H9 (cell line): ENCODE data around the gene CHIT1. TPM values are rescaled to one million over a fixed set of nuclear protein-coding genes. Genes with fewer than 3 reads are reported as not detected.

Source experiments
- DNase-seq: peaks from one replicate; pipeline ENCODE4 v3.0.0-alpha.2; 2017
- H2AFZ ChIP-seq: one replicate; pipeline ENCODE4 v1.6.1; 2013; ENCODE audit warnings: mild to moderate bottlenecking, low read length, control low read depth, moderate library complexity
- H2AK5ac ChIP-seq: 2 replicates; pipeline ENCODE4 v1.6.1; 2013; ENCODE audit warnings: low read length, control low read depth, mixed read lengths; ENCODE audit not compliant: insufficient read length
- H2BK120ac ChIP-seq: one replicate; pipeline ENCODE4 v1.6.1; 2013; ENCODE audit warnings: low read depth, mild to moderate bottlenecking, low read length, control low read depth, inconsistent platforms; ENCODE audit not compliant: poor library complexity, severe bottlenecking
- H2BK12ac ChIP-seq: 2 replicates; pipeline ENCODE4 v1.6.1; 2013; ENCODE audit warnings: low read length, control low read depth, mixed read lengths, low read depth; ENCODE audit not compliant: insufficient read length
- H2BK15ac ChIP-seq: 2 replicates; pipeline ENCODE4 v1.6.1; 2013; ENCODE audit warnings: low read depth, low read length, control low read depth
- H2BK20ac ChIP-seq: one replicate; pipeline ENCODE4 v1.6.1; 2013; ENCODE audit warnings: low read depth, mild to moderate bottlenecking, low read length, control low read depth, inconsistent platforms; ENCODE audit not compliant: poor library complexity, severe bottlenecking
- H2BK5ac ChIP-seq: 2 replicates; pipeline ENCODE4 v1.6.1; 2013; ENCODE audit warnings: low read length, control low read depth, mixed read lengths; ENCODE audit not compliant: insufficient read length
- H3K14ac ChIP-seq: 2 replicates; pipeline ENCODE4 v1.6.1; 2013; ENCODE audit warnings: low read length, control low read depth; ENCODE audit not compliant: insufficient read depth
- H3K18ac ChIP-seq: 2 replicates; pipeline ENCODE4 v1.6.1; 2013; ENCODE audit warnings: low read depth, mild to moderate bottlenecking, mixed read lengths, low read length, control low read depth; ENCODE audit not compliant: insufficient read length
- H3K23ac ChIP-seq: 2 replicates; pipeline ENCODE4 v1.6.1; 2013; ENCODE audit warnings: low read length, control low read depth, mixed read lengths, low read depth; ENCODE audit not compliant: insufficient read length
- H3K23me2 ChIP-seq: 2 replicates; pipeline ENCODE4 v1.6.1; 2013; ENCODE audit warnings: low read depth, mild to moderate bottlenecking, mixed read lengths, low read length, control low read depth; ENCODE audit not compliant: insufficient read length, poor library complexity, severe bottlenecking
- H3K27ac ChIP-seq: 2 replicates; pipeline ENCODE4 v1.5.1; 2013; ENCODE audit warnings: low read length, control low read depth, mixed read lengths, low read depth; ENCODE audit not compliant: insufficient read length
- H3K27me3 ChIP-seq: 2 replicates; pipeline ENCODE4 v1.6.1; 2013; ENCODE audit warnings: low read length, control low read depth, inconsistent platforms; ENCODE audit not compliant: insufficient read depth
- H3K4ac ChIP-seq: 2 replicates; pipeline ENCODE4 v1.6.1; 2013; ENCODE audit warnings: low read depth, mild to moderate bottlenecking, control low read depth, inconsistent platforms, low read length, moderate library complexity
- H3K4me1 ChIP-seq: 2 replicates; pipeline ENCODE4 v1.6.1; 2013; ENCODE audit warnings: low read length, control low read depth, inconsistent platforms; ENCODE audit not compliant: insufficient read depth
- H3K4me2 ChIP-seq: 2 replicates; pipeline ENCODE4 v1.6.1; 2013; ENCODE audit warnings: low read length, control low read depth, mixed read lengths; ENCODE audit not compliant: insufficient read length, insufficient read depth
- H3K56ac ChIP-seq: 2 replicates; pipeline ENCODE4 v1.6.1; 2013; ENCODE audit warnings: low read depth, mild to moderate bottlenecking, mixed read lengths, low read length, control low read depth; ENCODE audit not compliant: insufficient read length
- H3K79me1 ChIP-seq: 2 replicates; pipeline ENCODE4 v1.6.1; 2013; ENCODE audit warnings: low read depth, mild to moderate bottlenecking, moderate library complexity, low read length, control low read depth, inconsistent platforms; ENCODE audit not compliant: insufficient read depth, poor library complexity, severe bottlenecking
- H3K79me2 ChIP-seq: 2 replicates; pipeline ENCODE4 v1.6.1; 2013; ENCODE audit warnings: low read length, control low read depth, inconsistent platforms; ENCODE audit not compliant: insufficient read depth
- H3K9ac ChIP-seq: 2 replicates; pipeline ENCODE4 v1.6.1; 2013; ENCODE audit warnings: low read length, control low read depth, mixed read lengths; ENCODE audit not compliant: insufficient read length; ENCODE audit errors: extremely low read depth
- H3K9me3 ChIP-seq: one replicate; pipeline ENCODE4 v1.6.1; 2013; ENCODE audit warnings: low read depth, low read length, inconsistent platforms; ENCODE audit not compliant: control insufficient read depth
- H3T11ph ChIP-seq: one replicate; pipeline ENCODE4 v1.6.1; 2013; ENCODE audit warnings: mild to moderate bottlenecking, low read length, control low read depth, inconsistent platforms
- H4K20me1 ChIP-seq: one replicate; pipeline ENCODE4 v1.6.1; 2013; ENCODE audit not compliant: control insufficient read depth, insufficient read length, insufficient read depth
- H4K5ac ChIP-seq: 2 replicates; pipeline ENCODE4 v1.6.1; 2013; ENCODE audit warnings: low read depth, mild to moderate bottlenecking, mixed read lengths, low read length, control low read depth; ENCODE audit not compliant: insufficient read length
- H4K8ac ChIP-seq: replicated peaks from 2 replicates; pipeline ENCODE4 v1.6.1; 2013; ENCODE audit warnings: low read length, control low read depth, mixed read lengths, low read depth; ENCODE audit not compliant: insufficient read length
- H4K91ac ChIP-seq: 2 replicates; pipeline ENCODE4 v1.6.1; 2013; ENCODE audit warnings: low read depth, mild to moderate bottlenecking, moderate library complexity, mixed read lengths, low read length, control low read depth; ENCODE audit not compliant: insufficient read length
- H3K27ac Mint-ChIP-seq, 3 experiments: 2 replicates in 2 of 3; 3 replicates in 1 of 3; pipeline ENCODE4 v1.8.0; 2020 to 2021; ENCODE audit warnings: mixed read lengths in 3 of 3, mild to moderate bottlenecking in 1 of 3, moderate library complexity in 1 of 3
- H3K27me3 Mint-ChIP-seq: 2 replicates; pipeline ENCODE4 v1.8.0; 2021; ENCODE audit warnings: low read depth, mild to moderate bottlenecking, moderate library complexity, mixed read lengths
- H3K36me3 Mint-ChIP-seq, 3 experiments: 2 replicates in 2 of 3; 3 replicates in 1 of 3; pipeline ENCODE4 v1.8.0; 2020 to 2021; ENCODE audit warnings: low read depth in 3 of 3, mixed read lengths in 3 of 3; ENCODE audit not compliant: insufficient read depth in 1 of 3
- H3K4me1 Mint-ChIP-seq, 2 experiments: 2 replicates each; pipeline ENCODE4 v1.8.0; 2020; ENCODE audit warnings: mixed read lengths in 2 of 2
- H3K4me3 Mint-ChIP-seq, 2 experiments: 2 replicates in 1 of 2; 3 replicates in 1 of 2; pipeline ENCODE4 v1.8.0; 2020 to 2021; ENCODE audit warnings: mild to moderate bottlenecking in 2 of 2, mixed read lengths in 2 of 2, moderate library complexity in 1 of 2
- H3K9me3 Mint-ChIP-seq, 2 experiments: 2 replicates in 1 of 2; 3 replicates in 1 of 2; pipeline ENCODE4 v1.8.0; 2020; ENCODE audit warnings: mild to moderate bottlenecking in 2 of 2, mixed read lengths in 2 of 2, moderate library complexity in 1 of 2
- CTCF ChIP-seq: fragments of 200-600 bp; sonication (generic); conservative IDR thresholded peaks from 3 replicates; pipeline ENCODE4 v1.8.0; 2021; ENCODE audit warnings: antibody characterized with exemption, mild to moderate bottlenecking
- total RNA-seq: library from RNA; stranded (reverse); gene quantifications from 2 replicates; pipeline ENCODE4 v1.2.1, GENCODE V29; 2021

Gene CHIT1
- total RNA-seq, 1 experiment from 2014 or later: not detected

GRCh38 chr1:203210350-203210749 lies 19.1 kb downstream of the CHIT1 start:
- Histone ChIP-seq H2BK5ac (no peak overlapping the region), H3K56ac (no peak overlapping the region), H3K23ac (no peak overlapping the region), H4K20me1 (no peaks in the 10 kb centered on the region), H2AK5ac (no peak overlapping the region), H4K91ac (no peak overlapping the region), H4K8ac (no peak overlapping the region), H2BK15ac (no peak overlapping the region), H3K4me1 (no peaks in the 10 kb centered on the region), H3K14ac (no peak overlapping the region), H4K5ac (no peak overlapping the region), H2BK20ac (no peak overlapping the region), H3K27ac (no peak overlapping the region), H3K9me3 (no peaks in the 10 kb centered on the region), H3K79me1 (no peaks in the 10 kb centered on the region), H3K9ac (no peak overlapping the region), H3K79me2 (no peaks in the 10 kb centered on the region), H3K27me3 (no peaks in the 10 kb centered on the region), H3K4me2 (no peak overlapping the region), H2BK120ac (no peak overlapping the region), H3K18ac (no peak overlapping the region), H3K4ac (no peak overlapping the region), H3K23me2 (no peaks in the 10 kb centered on the region), H2AFZ (no peak overlapping the region), H2BK12ac (no peak overlapping the region), H3T11ph (no peak overlapping the region)
- H3K4me3 Mint-ChIP-seq: no peak overlapping the region
- H3K36me3 Mint-ChIP-seq: no peaks in the 10 kb centered on the region
- peaks cover 5 to 8% of the 10 kb centered on the region in 2 experiments for H3K4me1 Mint-ChIP-seq
- peaks cover 3% of the 10 kb centered on the region for H3K27me3 Mint-ChIP-seq
- H3K27ac Mint-ChIP-seq: no peak overlapping the region
- no peak for DNase-seq
- TF ChIP-seq CTCF: no peak
- no peaks in the 10 kb centered on the region for H3K9me3 Mint-ChIP-seq
